Trophoblast cell (in vitro differentiated cells and primary cell): Measurements from ENCODE around the gene AQP12B.
"Not testable (repeated sequence)": the region's sequence is repeated elsewhere in the genome, so short reads cannot be mapped to it uniquely, and the experiment has no call there.

Source experiments
- DNase-seq, 2 donors: peaks; one replicate each; pipeline ENCODE4 v3.0.0-alpha.2; 2016
- H2AFZ ChIP-seq: 2 replicates; pipeline ENCODE4 v1.6.1; 2013; ENCODE audit warnings: low read length, moderate library complexity, mild to moderate bottlenecking; ENCODE audit not compliant: insufficient read depth, poor library complexity
- H2AK5ac ChIP-seq: 2 replicates; pipeline ENCODE4 v1.6.1; 2013; ENCODE audit warnings: mild to moderate bottlenecking, low read length
- H2BK120ac ChIP-seq: 2 replicates; pipeline ENCODE4 v1.6.1; 2013; ENCODE audit warnings: low read length, mild to moderate bottlenecking, moderate library complexity; ENCODE audit not compliant: insufficient read depth, poor library complexity
- H2BK12ac ChIP-seq: 2 replicates; pipeline ENCODE4 v1.6.1; 2013; ENCODE audit warnings: mild to moderate bottlenecking, low read length, moderate library complexity
- H2BK5ac ChIP-seq: 2 replicates; pipeline ENCODE4 v1.6.1; 2013; ENCODE audit warnings: low read length, low read depth, moderate library complexity, mild to moderate bottlenecking; ENCODE audit not compliant: poor library complexity
- H3K14ac ChIP-seq: 2 replicates; pipeline ENCODE4 v1.6.1; 2013; ENCODE audit warnings: mild to moderate bottlenecking, low read length
- H3K18ac ChIP-seq: 2 replicates; pipeline ENCODE4 v1.6.1; 2013; ENCODE audit warnings: mild to moderate bottlenecking, low read length
- H3K23ac ChIP-seq: 2 replicates; pipeline ENCODE4 v1.6.1; 2013; ENCODE audit warnings: low read length
- H3K27ac ChIP-seq: 2 replicates; pipeline ENCODE4 v1.5.1; 2013; ENCODE audit warnings: low read depth, mild to moderate bottlenecking, inconsistent platforms, low read length, moderate library complexity
- H3K27me3 ChIP-seq: 2 replicates; pipeline ENCODE4 v1.6.1; 2013; ENCODE audit warnings: inconsistent platforms, mild to moderate bottlenecking, low read length, moderate library complexity; ENCODE audit not compliant: insufficient read depth
- H3K36me3 ChIP-seq, 2 experiments: 1 replicate in 1 of 2; 2 replicates in 1 of 2; pipeline ENCODE4 v1.6.1; 2013; ENCODE audit warnings: low read length in 2 of 2, mild to moderate bottlenecking in 2 of 2, moderate library complexity in 1 of 2; ENCODE audit not compliant: insufficient read depth in 2 of 2, control insufficient read depth in 1 of 2
- H3K4ac ChIP-seq: 2 replicates; pipeline ENCODE4 v1.6.1; 2013; ENCODE audit warnings: low read depth, mild to moderate bottlenecking, low read length, moderate library complexity
- H3K4me1 ChIP-seq, 2 experiments: 1 replicate in 1 of 2; 2 replicates in 1 of 2; pipeline ENCODE4 v1.6.1; 2013; ENCODE audit warnings: low read length in 2 of 2, mild to moderate bottlenecking in 2 of 2, moderate library complexity in 1 of 2; ENCODE audit not compliant: insufficient read depth in 2 of 2, control insufficient read depth in 1 of 2
- H3K4me2 ChIP-seq: 2 replicates; pipeline ENCODE4 v1.6.1; 2013; ENCODE audit warnings: inconsistent platforms, mild to moderate bottlenecking, low read length, moderate library complexity
- H3K4me3 ChIP-seq: 2 replicates; pipeline ENCODE4 v1.5.1; 2013; ENCODE audit warnings: mild to moderate bottlenecking, low read depth, low read length, inconsistent platforms
- H3K79me1 ChIP-seq: one replicate; pipeline ENCODE4 v1.6.1; 2013; ENCODE audit warnings: low read length
- H3K79me2 ChIP-seq: 2 replicates; pipeline ENCODE4 v1.6.1; 2013; ENCODE audit warnings: low read length, mild to moderate bottlenecking; ENCODE audit not compliant: control insufficient read depth, insufficient read depth, poor library complexity
- H3K9ac ChIP-seq: 2 replicates; pipeline ENCODE4 v1.6.1; 2013; ENCODE audit warnings: mild to moderate bottlenecking, low read length
- H3K9me3 ChIP-seq: 2 replicates; pipeline ENCODE4 v1.6.1; 2013; ENCODE audit warnings: low read depth, mild to moderate bottlenecking, control low read depth, inconsistent platforms, low read length; ENCODE audit not compliant: insufficient read depth
- H4K12ac ChIP-seq: 2 replicates; pipeline ENCODE4 v1.6.1; 2013; ENCODE audit warnings: low read depth, mild to moderate bottlenecking, low read length, moderate library complexity
- H4K8ac ChIP-seq: 2 replicates; pipeline ENCODE4 v1.6.1; 2013; ENCODE audit warnings: low read depth, mild to moderate bottlenecking, low read length, moderate library complexity
- H4K91ac ChIP-seq: one replicate; pipeline ENCODE4 v1.6.1; 2013; ENCODE audit warnings: low read depth, mild to moderate bottlenecking, low read length, moderate library complexity
- WGBS: extraction: QIAGEN DNeasy Blood & Tissue Kit; methylation state at CpG from one replicate; pipeline ENCODE4 v1.1.7; 2013; ENCODE audit warnings: missing lambda C conversion rate; ENCODE audit not compliant: insufficient read length, insufficient coverage; ENCODE audit errors: extremely low coverage; 5-methylcytosine and 5-hydroxymethylcytosine counted together

The AQP12B gene

DNA sequence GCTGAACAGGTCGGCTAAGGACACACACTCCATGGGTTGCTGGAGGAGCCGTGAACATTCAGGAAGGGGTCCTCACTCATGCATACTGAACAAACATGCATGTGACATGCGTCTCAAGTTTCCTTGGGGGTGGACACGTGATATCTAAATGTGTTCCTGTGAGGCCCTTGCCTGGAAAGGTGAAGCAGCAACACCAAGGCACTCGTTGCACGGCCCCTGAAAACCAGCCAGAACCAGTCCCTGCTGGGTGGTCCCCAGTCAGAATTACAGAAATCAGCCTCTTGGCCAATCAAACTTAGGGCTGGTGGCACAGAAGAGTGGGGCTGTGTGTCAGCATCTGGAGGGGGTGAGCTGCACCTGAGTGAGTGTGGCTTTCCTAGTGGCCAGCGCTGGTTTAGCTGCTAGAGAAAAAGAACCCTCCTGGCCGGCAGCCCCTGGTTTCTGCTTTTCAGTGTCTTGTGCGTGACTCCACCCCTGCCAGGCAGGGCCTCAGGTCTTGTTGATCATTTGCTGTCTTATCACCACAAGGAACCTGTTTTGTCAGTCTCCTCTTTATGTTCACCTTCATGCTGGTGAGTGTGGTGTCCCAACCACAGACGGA is 3.2 kb upstream of the AQP12B start:
- Histone ChIP-seq H3K4me3 (no peak overlapping the region), H3K23ac (no peak overlapping the region), H2BK5ac (no peak overlapping the region), H3K79me1 (no peaks in the 10 kb centered on the region), H3K9me3 (no peaks in the 10 kb centered on the region), H3K4me2 (no peak overlapping the region), H3K27ac (no peak overlapping the region), H4K91ac (no peak overlapping the region), H3K4me1 (peaks cover 0 to 4% of the 10 kb centered on the region in 2 experiments), H3K27me3 (no peaks in the 10 kb centered on the region), H2BK120ac (no peak overlapping the region), H2BK12ac (no peak overlapping the region), H3K14ac (no peak overlapping the region), H3K4ac (no peak overlapping the region), H2AK5ac (no peak overlapping the region), H3K9ac (no peak overlapping the region), H3K36me3 (no peaks in the 10 kb centered on the region), H2AFZ (no peak overlapping the region), H4K12ac (no peak overlapping the region), H4K8ac (no peak overlapping the region), H3K18ac (no peak overlapping the region), H3K79me2 (no peaks in the 10 kb centered on the region)
- WGBS, result no CpG with 5 or more reads among the region's 10 CpGs
- DNase-seq, result peak; percentile 5 to 42

DNA sequence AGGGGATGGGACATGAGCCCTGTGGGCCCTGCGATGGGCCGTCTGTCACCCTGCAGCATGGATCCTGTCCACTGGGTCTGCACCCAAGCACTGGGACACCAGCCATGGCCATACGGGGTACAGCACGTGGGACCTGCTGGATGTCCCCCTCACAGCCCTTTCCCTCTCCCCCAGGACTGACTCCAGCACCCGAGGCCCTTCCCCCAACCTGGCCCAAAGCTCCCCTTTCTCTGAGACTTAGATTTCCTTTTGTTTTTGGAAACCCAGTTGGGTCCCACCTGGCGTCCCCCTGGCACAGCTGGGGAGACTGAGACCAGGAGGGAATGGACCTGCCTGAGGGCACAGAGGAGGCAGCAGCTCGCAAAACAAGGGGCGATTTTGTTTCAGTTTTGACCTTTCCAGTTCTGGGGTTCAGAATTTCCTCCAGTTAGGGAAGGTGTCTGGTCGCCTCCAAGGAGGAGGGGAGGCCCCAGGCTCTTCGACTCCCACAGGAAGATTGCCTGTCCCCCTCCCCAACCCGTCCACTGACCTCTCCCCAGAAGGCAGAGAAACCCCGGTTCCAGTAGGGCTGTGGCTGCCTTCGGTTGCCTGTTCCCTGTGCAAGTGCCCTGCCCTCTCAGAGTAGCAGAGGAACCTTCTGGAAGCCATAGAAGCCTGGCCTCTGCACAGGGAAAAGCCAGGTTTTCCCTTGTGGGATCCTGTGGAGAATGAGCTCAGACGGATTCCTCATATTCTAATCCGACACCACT is 1.5 kb upstream of the AQP12B start:
- H3K4ac ChIP-seq, H3K27ac ChIP-seq, H3K36me3 ChIP-seq, H3K9me3 ChIP-seq, H4K91ac ChIP-seq, H3K27me3 ChIP-seq, H2BK5ac ChIP-seq, H4K8ac ChIP-seq, H2AK5ac ChIP-seq, H3K4me3 ChIP-seq, H3K4me1 ChIP-seq, H3K14ac ChIP-seq, H3K18ac ChIP-seq, H3K4me2 ChIP-seq, H3K23ac ChIP-seq, H2BK12ac ChIP-seq, H2BK120ac ChIP-seq, H2AFZ ChIP-seq, H3K79me1 ChIP-seq, H3K9ac ChIP-seq, H3K79me2 ChIP-seq, H4K12ac ChIP-seq, DNase-seq: not testable (repeated sequence)
- WGBS, result no CpG with 5 or more reads among the region's 15 CpGs

DNA sequence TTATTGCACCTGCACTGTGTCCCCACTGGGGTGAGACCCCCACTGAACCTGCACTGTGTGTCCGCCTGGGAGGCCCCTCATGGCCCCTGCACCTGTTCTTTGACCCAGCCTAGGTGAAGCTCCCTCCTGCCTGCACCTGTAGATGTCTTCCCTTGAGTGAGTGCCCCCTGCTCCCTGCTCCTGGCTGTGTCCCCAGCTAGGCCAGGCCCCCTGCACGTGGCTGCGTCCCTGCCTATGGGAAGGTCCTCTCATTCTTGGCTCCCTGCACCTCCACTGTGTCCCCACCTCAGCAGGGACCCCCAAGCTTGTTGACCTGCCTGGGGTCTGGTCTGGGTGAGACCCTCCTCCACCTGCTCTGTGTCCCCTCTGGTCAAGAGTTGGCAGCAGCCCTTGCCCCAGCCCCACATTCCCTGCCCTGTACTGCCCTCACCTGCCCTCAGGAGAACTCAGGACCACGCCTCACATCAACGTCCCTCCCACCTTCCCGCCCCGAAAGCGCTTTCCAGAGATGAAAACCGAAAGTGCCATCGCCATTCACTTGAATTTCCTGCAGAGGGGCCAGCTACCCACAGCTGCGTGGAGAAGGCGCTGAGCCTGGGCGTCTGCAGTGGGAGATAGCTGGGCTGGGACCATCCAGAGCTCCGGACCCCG is 769 bp upstream of the AQP12B start:
- not testable (repeated sequence) for H3K4me2 ChIP-seq, H2BK120ac ChIP-seq, H4K91ac ChIP-seq, H2BK5ac ChIP-seq, H2AK5ac ChIP-seq, H3K27me3 ChIP-seq, H3K4ac ChIP-seq, H3K79me1 ChIP-seq, H3K36me3 ChIP-seq, H3K4me1 ChIP-seq, H3K14ac ChIP-seq, H3K79me2 ChIP-seq, H3K9ac ChIP-seq, H4K12ac ChIP-seq, H3K4me3 ChIP-seq, H3K27ac ChIP-seq, H3K9me3 ChIP-seq, H4K8ac ChIP-seq, H3K23ac ChIP-seq, DNase-seq, H2BK12ac ChIP-seq, H2AFZ ChIP-seq, H3K18ac ChIP-seq
- WGBS, result no CpG with 5 or more reads among the region's 15 CpGs

DNA sequence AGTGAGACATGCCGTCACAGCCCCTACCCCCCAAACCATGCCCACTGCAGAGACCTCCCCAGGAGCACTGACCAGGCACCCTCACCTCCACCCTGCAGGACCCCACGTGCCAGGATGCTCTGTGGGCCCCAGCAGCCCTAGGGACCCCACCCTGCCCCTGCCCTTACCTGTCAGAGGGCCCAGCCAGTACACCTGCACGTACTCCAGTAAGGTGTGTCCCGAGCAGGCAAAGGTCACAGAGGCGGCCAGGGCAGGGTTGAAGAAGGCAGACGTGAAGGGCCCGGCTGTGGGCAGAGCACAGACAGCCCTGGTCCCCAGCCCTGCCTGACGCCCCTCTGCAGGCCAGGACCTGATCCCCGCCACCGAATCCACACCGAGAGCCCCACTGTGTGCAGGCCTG is 2.5 kb downstream of the AQP12B start:
- H2AK5ac ChIP-seq, H3K9me3 ChIP-seq, H4K12ac ChIP-seq, H3K36me3 ChIP-seq, H3K27me3 ChIP-seq, H4K8ac ChIP-seq, H4K91ac ChIP-seq, H2AFZ ChIP-seq, H3K79me2 ChIP-seq, DNase-seq, H3K79me1 ChIP-seq, H3K9ac ChIP-seq, H3K4me1 ChIP-seq, H3K4ac ChIP-seq, H3K18ac ChIP-seq, H3K4me2 ChIP-seq, H3K23ac ChIP-seq, H3K4me3 ChIP-seq, H2BK12ac ChIP-seq, H3K27ac ChIP-seq, H2BK5ac ChIP-seq, H3K14ac ChIP-seq, H2BK120ac ChIP-seq: not testable (repeated sequence)
- WGBS, result no CpG with 5 or more reads among the region's 11 CpGs
